HEK293 (cell line): Measurements from ENCODE around the gene NTN4.

Experiments
- CTCF ChIA-PET: fragments of 350-600 bp; formaldehyde crosslinking; extraction: SDS; loops from one replicate; lab custom pipeline; 2021; ENCODE audit warnings: antibody characterized with exemption; lab: Yijun Ruan, JAX
- POLR2A ChIA-PET: fragments of 300-600 bp; formaldehyde crosslinking; extraction: SDS; loops from one replicate; lab custom pipeline; 2020; ENCODE audit warnings: antibody characterized with exemption, inconsistent platforms; lab: Yijun Ruan, JAX
- H3K27ac ChIP-seq: fragments of 200-500 bp; sonication (Bioruptor generic); 2 replicates; pipeline ENCODE4 v1.5.1; 2014; ENCODE audit warnings: low read depth, low read length, control low read depth, inconsistent platforms; ENCODE audit errors: extremely low read depth
- H3K36me3 ChIP-seq, 2 experiments: fragments of 200-500 bp in 1 of 2; sonication (Bioruptor generic) in 1 of 2; 1 replicate in 1 of 2; 2 replicates in 1 of 2; pipeline ENCODE4 v1.5.1; 2014 to 2017; ENCODE audit warnings: inconsistent platforms in 2 of 2, low read length in 2 of 2; ENCODE audit not compliant: control insufficient read depth in 2 of 2, insufficient read depth in 1 of 2
- H3K4me1 ChIP-seq: fragments of 200-500 bp; sonication (Bioruptor generic); 2 replicates; pipeline ENCODE4 v1.5.1; 2014; ENCODE audit warnings: mild to moderate bottlenecking, low read length, inconsistent platforms; ENCODE audit not compliant: control insufficient read depth, insufficient read depth
- H3K4me3 ChIP-seq: 2 replicates; pipeline ENCODE4 v1.5.1; 2011; ENCODE audit warnings: low read depth, mild to moderate bottlenecking, control low read depth, low read length, moderate library complexity
- H3K9me3 ChIP-seq: fragments of 200-500 bp; sonication (Bioruptor generic); 2 replicates; pipeline ENCODE4 v1.5.1; 2014; ENCODE audit warnings: low read depth, low read length, inconsistent platforms; ENCODE audit not compliant: control insufficient read depth, insufficient read depth
- BCL11A ChIP-seq: fragments of 450-650 bp; formaldehyde crosslinking; IDR thresholded peaks from 2 replicates; pipeline ENCODE4 v1.5.1; 2016; ENCODE audit warnings: low read depth, missing biosample characterization, missing genetic modification characterization
- KLF9 ChIP-seq: fragments of 450-650 bp; formaldehyde crosslinking; IDR thresholded peaks from 2 replicates; pipeline ENCODE4 v1.5.1; 2016; ENCODE audit warnings: missing biosample characterization, missing genetic modification characterization, low read depth
- MYNN ChIP-seq: fragments of 450-650 bp; formaldehyde crosslinking; IDR thresholded peaks from 2 replicates; pipeline ENCODE4 v1.5.1; 2016; ENCODE audit warnings: missing biosample characterization, missing genetic modification characterization, borderline replicate concordance
- SCRT2 ChIP-seq: fragments of 450-650 bp; formaldehyde crosslinking; IDR thresholded peaks from 2 replicates; pipeline ENCODE4 v1.5.1; 2016; ENCODE audit warnings: missing biosample characterization, missing genetic modification characterization
- SETDB1 ChIP-seq: IDR thresholded peaks from one replicate; pipeline ENCODE4 v1.6.1; 2017; ENCODE audit warnings: mild to moderate bottlenecking, low read length, moderate library complexity, mixed read lengths; ENCODE audit not compliant: insufficient read length
- SP2 ChIP-seq: fragments of 450-650 bp; formaldehyde crosslinking; IDR thresholded peaks from 2 replicates; pipeline ENCODE4 v1.5.1; 2016; ENCODE audit warnings: missing biosample characterization, missing genetic modification characterization
- SP3 ChIP-seq: fragments of 450-650 bp; formaldehyde crosslinking; IDR thresholded peaks from 2 replicates; pipeline ENCODE4 v1.5.1; 2016; ENCODE audit warnings: missing biosample characterization, missing genetic modification characterization
- WT1 ChIP-seq: fragments of 450-650 bp; formaldehyde crosslinking; IDR thresholded peaks from 2 replicates; pipeline ENCODE4 v1.5.1; 2016; ENCODE audit warnings: missing biosample characterization, missing genetic modification characterization
- YY1 ChIP-seq: fragments of 450-650 bp; formaldehyde crosslinking; IDR thresholded peaks from 2 replicates; pipeline ENCODE4 v1.5.1; 2018; ENCODE audit warnings: missing biosample characterization, missing genetic modification characterization
- ZBTB17 ChIP-seq: fragments of 450-650 bp; formaldehyde crosslinking; IDR thresholded peaks from 2 replicates; pipeline ENCODE4 v1.5.1; 2016; ENCODE audit warnings: missing biosample characterization, missing genetic modification characterization
- ZBTB20 ChIP-seq: fragments of 450-650 bp; formaldehyde crosslinking; IDR thresholded peaks from 2 replicates; pipeline ENCODE4 v1.5.1; 2016; ENCODE audit warnings: missing biosample characterization, missing genetic modification characterization
- ZNF335 ChIP-seq: fragments of 450-650 bp; formaldehyde crosslinking; conservative IDR thresholded peaks from 2 replicates; pipeline ENCODE4 v1.5.1; 2016; ENCODE audit warnings: missing biosample characterization, missing genetic modification characterization
- ZNF341 ChIP-seq: fragments of 450-650 bp; formaldehyde crosslinking; IDR thresholded peaks from 2 replicates; pipeline ENCODE4; 2016; ENCODE audit warnings: low read depth, missing biosample characterization, missing genetic modification characterization
- ZNF544 ChIP-seq: fragments of 450-650 bp; formaldehyde crosslinking; IDR thresholded peaks from 2 replicates; pipeline ENCODE4 v1.5.0; 2017; ENCODE audit warnings: missing biosample characterization, missing genetic modification characterization
- ZNF561 ChIP-seq: fragments of 450-650 bp; IDR thresholded peaks from 2 replicates; pipeline ENCODE4 v1.5.1; 2018; ENCODE audit warnings: missing biosample characterization, missing genetic modification characterization, borderline replicate concordance
- ZSCAN30 ChIP-seq: fragments of 450-650 bp; IDR thresholded peaks from 2 replicates; pipeline ENCODE4 v1.5.1; 2018; ENCODE audit warnings: missing biosample characterization, mild to moderate bottlenecking, missing genetic modification characterization, moderate library complexity
- TF ChIP-seq, protein P1 (sequence below): fragments of 450-650 bp; formaldehyde crosslinking; IDR thresholded peaks from 2 replicates; pipeline ENCODE4 v1.5.1; 2016; ENCODE audit warnings: missing biosample characterization, missing genetic modification characterization
- TF ChIP-seq, protein P2 (sequence below): fragments of 450-650 bp; formaldehyde crosslinking; optimal IDR thresholded peaks from 2 replicates; pipeline ENCODE3; 2016; ENCODE audit warnings: missing biosample characterization, mild to moderate bottlenecking, missing genetic modification characterization
- TF ChIP-seq, protein P3 (sequence below): fragments of 450-650 bp; formaldehyde crosslinking; IDR thresholded peaks from 2 replicates; pipeline ENCODE4 v1.5.1; 2016; ENCODE audit warnings: missing biosample characterization, missing genetic modification characterization
- TF ChIP-seq, protein P4 (sequence below): fragments of 450-650 bp; formaldehyde crosslinking; IDR thresholded peaks from 2 replicates; pipeline ENCODE4 v1.5.1; 2017; ENCODE audit warnings: missing biosample characterization, missing genetic modification characterization
- TF ChIP-seq, protein P5 (sequence below): fragments of 450-650 bp; formaldehyde crosslinking; IDR thresholded peaks from 2 replicates; pipeline ENCODE4 v1.5.1; 2017; ENCODE audit warnings: missing biosample characterization, missing genetic modification characterization
- TF ChIP-seq, protein P6 (sequence below): fragments of 450-650 bp; IDR thresholded peaks from 2 replicates; pipeline ENCODE4 v1.5.1; 2018; ENCODE audit warnings: missing biosample characterization, mild to moderate bottlenecking, missing genetic modification characterization

NTN4 gene

DNA sequence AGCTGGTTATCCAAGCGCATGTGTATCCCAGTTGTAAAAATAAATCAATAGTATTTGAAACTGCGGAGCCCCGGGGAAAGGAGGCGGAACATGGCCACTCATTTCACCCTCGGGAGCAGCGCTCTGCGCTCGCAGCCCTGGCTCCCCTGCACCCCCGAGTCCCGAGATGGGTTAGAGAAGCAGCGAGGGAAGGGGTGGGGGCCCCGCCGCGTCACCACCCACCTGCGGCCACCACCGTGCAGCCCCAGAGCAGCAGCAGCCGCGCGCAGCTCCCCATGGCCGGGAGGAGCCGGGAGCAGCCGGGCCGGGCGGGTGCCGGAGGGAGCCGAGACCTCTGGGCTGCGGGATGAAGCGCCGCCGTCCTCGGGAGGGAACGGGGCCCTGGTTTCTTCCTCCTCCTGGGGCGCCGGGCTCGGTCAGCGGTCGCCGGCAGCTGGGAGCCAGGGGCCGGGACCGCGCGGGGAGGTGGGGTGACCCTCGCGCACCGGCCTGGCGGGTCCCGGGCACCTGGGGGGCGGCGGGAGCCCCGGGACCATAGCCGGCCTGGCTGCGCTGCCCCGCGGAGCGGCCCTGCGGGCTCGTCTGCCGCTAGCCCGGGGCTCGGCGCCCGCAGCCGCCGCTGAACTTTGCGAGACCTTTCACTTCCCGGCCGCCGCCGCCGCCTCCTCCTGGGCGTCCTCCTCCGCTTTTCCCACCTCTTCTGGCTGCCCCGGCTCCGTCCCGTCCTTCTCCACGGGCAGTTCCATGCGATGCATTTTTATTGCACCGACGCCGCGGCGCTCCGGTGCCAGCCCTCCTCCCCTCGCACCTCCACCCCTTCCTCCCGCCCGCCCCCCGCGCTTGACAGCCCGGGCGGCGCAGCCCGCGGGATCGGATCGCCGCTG lies at the start of gene NTN4:
NTN4 (minus strand) TSS at position 732 of the 884 bp plus-strand sequence; CDS start at position 277, 455 bp downstream.
- POLR2A ChIA-PET, result no interaction called here
- CTCF ChIA-PET, result interaction anchor here (1.0 to 1.4 kb wide), 2 partner anchors 22 to 58 kb away, joined by 4 read pairs; no protein-coding TSS in a partner anchor
- TF ChIP-seq YY1 (tag by site-specific recombination), result 0 out of 2 replicates have a peak, but pooled peaks have one; percentile 18
- TF ChIP-seq, protein P1, sequence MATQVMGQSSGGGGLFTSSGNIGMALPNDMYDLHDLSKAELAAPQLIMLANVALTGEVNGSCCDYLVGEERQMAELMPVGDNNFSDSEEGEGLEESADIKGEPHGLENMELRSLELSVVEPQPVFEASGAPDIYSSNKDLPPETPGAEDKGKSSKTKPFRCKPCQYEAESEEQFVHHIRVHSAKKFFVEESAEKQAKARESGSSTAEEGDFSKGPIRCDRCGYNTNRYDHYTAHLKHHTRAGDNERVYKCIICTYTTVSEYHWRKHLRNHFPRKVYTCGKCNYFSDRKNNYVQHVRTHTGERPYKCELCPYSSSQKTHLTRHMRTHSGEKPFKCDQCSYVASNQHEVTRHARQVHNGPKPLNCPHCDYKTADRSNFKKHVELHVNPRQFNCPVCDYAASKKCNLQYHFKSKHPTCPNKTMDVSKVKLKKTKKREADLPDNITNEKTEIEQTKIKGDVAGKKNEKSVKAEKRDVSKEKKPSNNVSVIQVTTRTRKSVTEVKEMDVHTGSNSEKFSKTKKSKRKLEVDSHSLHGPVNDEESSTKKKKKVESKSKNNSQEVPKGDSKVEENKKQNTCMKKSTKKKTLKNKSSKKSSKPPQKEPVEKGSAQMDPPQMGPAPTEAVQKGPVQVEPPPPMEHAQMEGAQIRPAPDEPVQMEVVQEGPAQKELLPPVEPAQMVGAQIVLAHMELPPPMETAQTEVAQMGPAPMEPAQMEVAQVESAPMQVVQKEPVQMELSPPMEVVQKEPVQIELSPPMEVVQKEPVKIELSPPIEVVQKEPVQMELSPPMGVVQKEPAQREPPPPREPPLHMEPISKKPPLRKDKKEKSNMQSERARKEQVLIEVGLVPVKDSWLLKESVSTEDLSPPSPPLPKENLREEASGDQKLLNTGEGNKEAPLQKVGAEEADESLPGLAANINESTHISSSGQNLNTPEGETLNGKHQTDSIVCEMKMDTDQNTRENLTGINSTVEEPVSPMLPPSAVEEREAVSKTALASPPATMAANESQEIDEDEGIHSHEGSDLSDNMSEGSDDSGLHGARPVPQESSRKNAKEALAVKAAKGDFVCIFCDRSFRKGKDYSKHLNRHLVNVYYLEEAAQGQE (tag by site-specific recombination), result 0 out of 2 replicates have a peak, but pooled peaks have one; percentile 11
- peak; percentile 61; the same call in 1 of the 2 replicates for TF ChIP-seq SCRT2 (tag by site-specific recombination)
- TF ChIP-seq, protein P2, sequence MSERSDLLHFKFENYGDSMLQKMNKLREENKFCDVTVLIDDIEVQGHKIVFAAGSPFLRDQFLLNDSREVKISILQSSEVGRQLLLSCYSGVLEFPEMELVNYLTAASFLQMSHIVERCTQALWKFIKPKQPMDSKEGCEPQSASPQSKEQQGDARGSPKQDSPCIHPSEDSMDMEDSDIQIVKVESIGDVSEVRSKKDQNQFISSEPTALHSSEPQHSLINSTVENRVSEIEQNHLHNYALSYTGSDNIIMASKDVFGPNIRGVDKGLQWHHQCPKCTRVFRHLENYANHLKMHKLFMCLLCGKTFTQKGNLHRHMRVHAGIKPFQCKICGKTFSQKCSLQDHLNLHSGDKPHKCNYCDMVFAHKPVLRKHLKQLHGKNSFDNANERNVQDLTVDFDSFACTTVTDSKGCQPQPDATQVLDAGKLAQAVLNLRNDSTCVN (tag by site-specific recombination), result peak; percentile 76
- peak; percentile 81 for TF ChIP-seq ZNF341 (tag by site-specific recombination)
- TF ChIP-seq, protein P3, sequence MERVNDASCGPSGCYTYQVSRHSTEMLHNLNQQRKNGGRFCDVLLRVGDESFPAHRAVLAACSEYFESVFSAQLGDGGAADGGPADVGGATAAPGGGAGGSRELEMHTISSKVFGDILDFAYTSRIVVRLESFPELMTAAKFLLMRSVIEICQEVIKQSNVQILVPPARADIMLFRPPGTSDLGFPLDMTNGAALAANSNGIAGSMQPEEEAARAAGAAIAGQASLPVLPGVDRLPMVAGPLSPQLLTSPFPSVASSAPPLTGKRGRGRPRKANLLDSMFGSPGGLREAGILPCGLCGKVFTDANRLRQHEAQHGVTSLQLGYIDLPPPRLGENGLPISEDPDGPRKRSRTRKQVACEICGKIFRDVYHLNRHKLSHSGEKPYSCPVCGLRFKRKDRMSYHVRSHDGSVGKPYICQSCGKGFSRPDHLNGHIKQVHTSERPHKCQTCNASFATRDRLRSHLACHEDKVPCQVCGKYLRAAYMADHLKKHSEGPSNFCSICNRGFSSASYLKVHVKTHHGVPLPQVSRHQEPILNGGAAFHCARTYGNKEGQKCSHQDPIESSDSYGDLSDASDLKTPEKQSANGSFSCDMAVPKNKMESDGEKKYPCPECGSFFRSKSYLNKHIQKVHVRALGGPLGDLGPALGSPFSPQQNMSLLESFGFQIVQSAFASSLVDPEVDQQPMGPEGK (tag by site-specific recombination), result peak; percentile 27
- TF ChIP-seq, protein P4, sequence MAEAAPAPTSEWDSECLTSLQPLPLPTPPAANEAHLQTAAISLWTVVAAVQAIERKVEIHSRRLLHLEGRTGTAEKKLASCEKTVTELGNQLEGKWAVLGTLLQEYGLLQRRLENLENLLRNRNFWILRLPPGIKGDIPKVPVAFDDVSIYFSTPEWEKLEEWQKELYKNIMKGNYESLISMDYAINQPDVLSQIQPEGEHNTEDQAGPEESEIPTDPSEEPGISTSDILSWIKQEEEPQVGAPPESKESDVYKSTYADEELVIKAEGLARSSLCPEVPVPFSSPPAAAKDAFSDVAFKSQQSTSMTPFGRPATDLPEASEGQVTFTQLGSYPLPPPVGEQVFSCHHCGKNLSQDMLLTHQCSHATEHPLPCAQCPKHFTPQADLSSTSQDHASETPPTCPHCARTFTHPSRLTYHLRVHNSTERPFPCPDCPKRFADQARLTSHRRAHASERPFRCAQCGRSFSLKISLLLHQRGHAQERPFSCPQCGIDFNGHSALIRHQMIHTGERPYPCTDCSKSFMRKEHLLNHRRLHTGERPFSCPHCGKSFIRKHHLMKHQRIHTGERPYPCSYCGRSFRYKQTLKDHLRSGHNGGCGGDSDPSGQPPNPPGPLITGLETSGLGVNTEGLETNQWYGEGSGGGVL (tag by site-specific recombination), result no peak
- TF ChIP-seq MYNN (tag by site-specific recombination), result no peak
- peak; percentile 30; the same call in 1 of the 2 replicates for TF ChIP-seq SP3 (tag by site-specific recombination)
- TF ChIP-seq ZSCAN30, result peak; percentile 73
- peak; percentile 83 for TF ChIP-seq SP2 (tag by site-specific recombination)
- TF ChIP-seq ZNF561, result 0 out of 2 replicates have a peak, but pooled peaks have one; percentile 17
- TF ChIP-seq WT1 (tag by site-specific recombination), result peak; percentile 5; the same call in 1 of the 2 replicates
- TF ChIP-seq, protein P5, sequence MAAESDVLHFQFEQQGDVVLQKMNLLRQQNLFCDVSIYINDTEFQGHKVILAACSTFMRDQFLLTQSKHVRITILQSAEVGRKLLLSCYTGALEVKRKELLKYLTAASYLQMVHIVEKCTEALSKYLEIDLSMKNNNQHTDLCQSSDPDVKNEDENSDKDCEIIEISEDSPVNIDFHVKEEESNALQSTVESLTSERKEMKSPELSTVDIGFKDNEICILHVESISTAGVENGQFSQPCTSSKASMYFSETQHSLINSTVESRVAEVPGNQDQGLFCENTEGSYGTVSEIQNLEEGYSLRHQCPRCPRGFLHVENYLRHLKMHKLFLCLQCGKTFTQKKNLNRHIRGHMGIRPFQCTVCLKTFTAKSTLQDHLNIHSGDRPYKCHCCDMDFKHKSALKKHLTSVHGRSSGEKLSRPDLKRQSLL (tag by site-specific recombination), result no peak
- TF ChIP-seq ZBTB17 (tag by site-specific recombination), result peak; percentile 71
- TF ChIP-seq, protein P6, sequence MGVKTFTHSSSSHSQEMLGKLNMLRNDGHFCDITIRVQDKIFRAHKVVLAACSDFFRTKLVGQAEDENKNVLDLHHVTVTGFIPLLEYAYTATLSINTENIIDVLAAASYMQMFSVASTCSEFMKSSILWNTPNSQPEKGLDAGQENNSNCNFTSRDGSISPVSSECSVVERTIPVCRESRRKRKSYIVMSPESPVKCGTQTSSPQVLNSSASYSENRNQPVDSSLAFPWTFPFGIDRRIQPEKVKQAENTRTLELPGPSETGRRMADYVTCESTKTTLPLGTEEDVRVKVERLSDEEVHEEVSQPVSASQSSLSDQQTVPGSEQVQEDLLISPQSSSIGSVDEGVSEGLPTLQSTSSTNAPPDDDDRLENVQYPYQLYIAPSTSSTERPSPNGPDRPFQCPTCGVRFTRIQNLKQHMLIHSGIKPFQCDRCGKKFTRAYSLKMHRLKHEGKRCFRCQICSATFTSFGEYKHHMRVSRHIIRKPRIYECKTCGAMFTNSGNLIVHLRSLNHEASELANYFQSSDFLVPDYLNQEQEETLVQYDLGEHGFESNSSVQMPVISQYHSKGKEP (tag by site-specific recombination), result peak; percentile 77; the same call in 1 of the 2 replicates
- TF ChIP-seq ZBTB20, result peak; percentile 91
- peak; percentile 9; the same call in 1 of the 2 replicates for TF ChIP-seq KLF9 (tag by site-specific recombination)
- TF ChIP-seq ZNF335 (tag by site-specific recombination), result peak; percentile 63
- TF ChIP-seq BCL11A (tag by site-specific recombination), result no peak
- TF ChIP-seq ZNF544 (tag by site-specific recombination), result no peak
- TF ChIP-seq SETDB1, result no peak
- TF ChIP-seq, all 188 proteins: peak for 16
- Histone ChIP-seq H3K4me1 (peaks cover 14% of the 10 kb centered on the region), H3K9me3 (no peaks in the 10 kb centered on the region), H3K36me3 (peaks cover 0 to 2% of the 10 kb centered on the region in 2 experiments; a peak in 1 of 3 replicates), H3K4me3 (peak within 1 kb of the TSS; percentile 70), H3K27ac (peak within 1 kb of the TSS; percentile 76; the same call in 1 of the 2 replicates)
